Measurements from ENCODE around the gene TLR10.

DNA sequence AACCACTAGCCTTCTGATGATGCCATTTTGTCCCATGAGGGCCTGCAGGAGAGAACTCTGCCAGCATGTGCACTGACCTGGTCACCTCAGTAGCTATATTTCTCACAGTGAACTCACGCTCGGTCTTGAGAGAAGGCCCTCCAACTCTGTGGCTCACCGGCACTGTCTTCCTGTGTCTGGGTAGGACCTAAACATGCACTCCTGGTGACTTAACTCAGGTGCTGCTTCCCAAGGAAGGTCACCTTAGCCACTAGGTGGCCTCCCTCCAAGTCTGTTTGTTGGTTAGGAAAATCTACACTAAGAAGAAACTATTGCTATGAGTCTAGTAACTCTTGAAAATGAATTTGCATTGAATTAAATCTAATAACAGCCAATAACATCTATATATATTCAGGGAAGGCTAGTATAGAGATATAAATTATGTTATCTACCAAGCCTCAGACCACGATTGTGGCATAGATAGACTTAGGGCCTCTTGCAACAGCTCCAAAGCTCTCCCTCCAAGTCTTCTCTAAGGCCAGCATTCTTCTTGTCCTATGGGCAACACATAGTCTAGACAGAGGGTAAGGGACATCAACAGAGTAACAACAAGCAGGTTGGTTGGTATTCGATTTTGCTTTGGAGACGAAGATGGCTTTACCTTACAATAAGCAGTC is 24.7 kb downstream of the TLR10 start:
- TF ChIP-seq, protein P1, sequence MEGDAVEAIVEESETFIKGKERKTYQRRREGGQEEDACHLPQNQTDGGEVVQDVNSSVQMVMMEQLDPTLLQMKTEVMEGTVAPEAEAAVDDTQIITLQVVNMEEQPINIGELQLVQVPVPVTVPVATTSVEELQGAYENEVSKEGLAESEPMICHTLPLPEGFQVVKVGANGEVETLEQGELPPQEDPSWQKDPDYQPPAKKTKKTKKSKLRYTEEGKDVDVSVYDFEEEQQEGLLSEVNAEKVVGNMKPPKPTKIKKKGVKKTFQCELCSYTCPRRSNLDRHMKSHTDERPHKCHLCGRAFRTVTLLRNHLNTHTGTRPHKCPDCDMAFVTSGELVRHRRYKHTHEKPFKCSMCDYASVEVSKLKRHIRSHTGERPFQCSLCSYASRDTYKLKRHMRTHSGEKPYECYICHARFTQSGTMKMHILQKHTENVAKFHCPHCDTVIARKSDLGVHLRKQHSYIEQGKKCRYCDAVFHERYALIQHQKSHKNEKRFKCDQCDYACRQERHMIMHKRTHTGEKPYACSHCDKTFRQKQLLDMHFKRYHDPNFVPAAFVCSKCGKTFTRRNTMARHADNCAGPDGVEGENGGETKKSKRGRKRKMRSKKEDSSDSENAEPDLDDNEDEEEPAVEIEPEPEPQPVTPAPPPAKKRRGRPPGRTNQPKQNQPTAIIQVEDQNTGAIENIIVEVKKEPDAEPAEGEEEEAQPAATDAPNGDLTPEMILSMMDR (IDR thresholded peaks at IDR 0.05; ENCODE audit: insufficient read depth, low read depth, low read length) = no peak
- TF ChIP-seq EZH2 (IDR thresholded peaks at IDR 0.05; ENCODE audit: insufficient read depth, low read length) = no peak

All from astrocyte (in vitro differentiated cells and primary cell).